RWPE2 (cell line): ENCODE data around the gene DPP10.

Experiments
- ATAC-seq: fragments of 200-7000 bp; cut with Tn5 transposase; 3 replicates; pipeline ENCODE4 v1.9.1; 2021; ENCODE audit warnings: low read depth
- DNase-seq: peaks from one replicate; pipeline ENCODE4 v3.0.0-alpha.2; 2020; ENCODE audit warnings: low spot score
- H3K27ac ChIP-seq: fragments of 450-650 bp; 2 replicates; pipeline ENCODE4 v1.5.1; 2017; ENCODE audit warnings: mild to moderate bottlenecking; ENCODE audit not compliant: poor library complexity, severe bottlenecking
- H3K27me3 ChIP-seq: fragments of 250-450 bp; sonication (Bioruptor Pico); 2 replicates; pipeline ENCODE4 v1.5.1; 2021; ENCODE audit warnings: mild to moderate bottlenecking, moderate library complexity; ENCODE audit not compliant: insufficient read depth, poor library complexity, severe bottlenecking
- H3K36me3 ChIP-seq: fragments of 250-450 bp; sonication (Bioruptor Pico); 2 replicates; pipeline ENCODE4 v1.5.1; 2020; ENCODE audit warnings: low read depth, mild to moderate bottlenecking, moderate library complexity
- H3K4me1 ChIP-seq: fragments of 250-450 bp; sonication (Bioruptor Pico); 2 replicates; pipeline ENCODE4 v1.5.1; 2021; ENCODE audit warnings: mild to moderate bottlenecking, moderate library complexity; ENCODE audit not compliant: insufficient read depth, poor library complexity, severe bottlenecking
- H3K4me3 ChIP-seq: fragments of 250-450 bp; sonication (Bioruptor Pico); 2 replicates; pipeline ENCODE4 v1.5.1; 2021; ENCODE audit warnings: mild to moderate bottlenecking, moderate library complexity; ENCODE audit not compliant: severe bottlenecking
- H3K9me3 ChIP-seq: fragments of 250-450 bp; sonication (Bioruptor Pico); 2 replicates; pipeline ENCODE4 v1.5.1; 2021; ENCODE audit warnings: mild to moderate bottlenecking, moderate library complexity; ENCODE audit not compliant: severe bottlenecking
- TF ChIP-seq, protein P1 (sequence below): fragments of 450-650 bp; IDR thresholded peaks from one replicate; pipeline ENCODE4 v1.5.1; 2017; ENCODE audit warnings: mild to moderate bottlenecking, moderate library complexity; ENCODE audit not compliant: poor library complexity, severe bottlenecking

DPP10 gene

DNA sequence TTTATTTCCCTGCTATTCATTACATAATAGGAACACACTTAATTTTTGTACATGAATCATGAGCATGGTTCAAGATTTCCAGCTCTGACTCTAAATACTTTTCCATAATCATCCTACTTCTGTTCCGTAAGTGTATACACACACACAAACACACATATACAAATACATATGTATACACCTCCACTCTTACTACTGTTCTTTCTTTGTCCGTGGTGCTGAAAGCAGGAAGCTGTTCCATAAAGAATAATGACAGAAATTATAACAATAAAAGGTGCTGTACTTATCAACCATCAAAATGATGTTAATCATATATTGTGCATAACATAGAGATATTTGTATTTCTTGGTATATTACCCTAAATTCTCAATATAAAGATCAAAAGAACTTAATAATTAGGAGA, 776.9 kb downstream of the DPP10 start:
- no peaks in the 10 kb centered on the region for H3K4me1 ChIP-seq
- no peaks in the 10 kb centered on the region for H3K27me3 ChIP-seq
- H3K27ac ChIP-seq, result no peak overlapping the region
- no peaks in the 10 kb centered on the region for H3K36me3 ChIP-seq
- no peak overlapping the region for H3K4me3 ChIP-seq
- H3K9me3 ChIP-seq, result no peaks in the 10 kb centered on the region
- no peak for ATAC-seq
- no peak for DNase-seq
- TF ChIP-seq, protein P1, sequence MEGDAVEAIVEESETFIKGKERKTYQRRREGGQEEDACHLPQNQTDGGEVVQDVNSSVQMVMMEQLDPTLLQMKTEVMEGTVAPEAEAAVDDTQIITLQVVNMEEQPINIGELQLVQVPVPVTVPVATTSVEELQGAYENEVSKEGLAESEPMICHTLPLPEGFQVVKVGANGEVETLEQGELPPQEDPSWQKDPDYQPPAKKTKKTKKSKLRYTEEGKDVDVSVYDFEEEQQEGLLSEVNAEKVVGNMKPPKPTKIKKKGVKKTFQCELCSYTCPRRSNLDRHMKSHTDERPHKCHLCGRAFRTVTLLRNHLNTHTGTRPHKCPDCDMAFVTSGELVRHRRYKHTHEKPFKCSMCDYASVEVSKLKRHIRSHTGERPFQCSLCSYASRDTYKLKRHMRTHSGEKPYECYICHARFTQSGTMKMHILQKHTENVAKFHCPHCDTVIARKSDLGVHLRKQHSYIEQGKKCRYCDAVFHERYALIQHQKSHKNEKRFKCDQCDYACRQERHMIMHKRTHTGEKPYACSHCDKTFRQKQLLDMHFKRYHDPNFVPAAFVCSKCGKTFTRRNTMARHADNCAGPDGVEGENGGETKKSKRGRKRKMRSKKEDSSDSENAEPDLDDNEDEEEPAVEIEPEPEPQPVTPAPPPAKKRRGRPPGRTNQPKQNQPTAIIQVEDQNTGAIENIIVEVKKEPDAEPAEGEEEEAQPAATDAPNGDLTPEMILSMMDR, result no peak

DNA sequence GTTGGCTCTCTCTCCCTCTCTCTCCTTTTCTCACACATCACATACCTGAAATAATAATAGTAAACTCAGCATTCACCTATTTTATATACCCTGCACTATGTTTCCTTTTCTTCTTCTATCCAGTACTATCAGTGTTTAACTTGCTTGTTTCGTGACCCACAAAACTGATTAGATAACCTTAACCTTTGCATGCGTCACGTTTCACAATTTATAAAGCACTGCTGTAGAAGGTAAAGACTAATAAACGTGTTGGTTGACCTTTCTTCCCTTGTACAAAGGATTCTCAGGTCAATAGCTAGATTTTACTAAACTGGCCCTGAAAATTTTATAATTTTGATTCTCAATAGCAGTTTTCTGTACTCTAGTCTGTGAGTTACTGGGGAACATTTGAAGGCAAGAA, 791.7 kb downstream of the DPP10 start:
- no peaks in the 10 kb centered on the region for H3K9me3 ChIP-seq
- no peaks in the 10 kb centered on the region for H3K4me1 ChIP-seq
- ATAC-seq, result no peak
- DNase-seq, result no peak
- no peaks in the 10 kb centered on the region for H3K36me3 ChIP-seq
- no peaks in the 10 kb centered on the region for H3K27me3 ChIP-seq
- TF ChIP-seq, protein P1, result no peak
- H3K27ac ChIP-seq, result no peak overlapping the region
- no peak overlapping the region for H3K4me3 ChIP-seq

DNA sequence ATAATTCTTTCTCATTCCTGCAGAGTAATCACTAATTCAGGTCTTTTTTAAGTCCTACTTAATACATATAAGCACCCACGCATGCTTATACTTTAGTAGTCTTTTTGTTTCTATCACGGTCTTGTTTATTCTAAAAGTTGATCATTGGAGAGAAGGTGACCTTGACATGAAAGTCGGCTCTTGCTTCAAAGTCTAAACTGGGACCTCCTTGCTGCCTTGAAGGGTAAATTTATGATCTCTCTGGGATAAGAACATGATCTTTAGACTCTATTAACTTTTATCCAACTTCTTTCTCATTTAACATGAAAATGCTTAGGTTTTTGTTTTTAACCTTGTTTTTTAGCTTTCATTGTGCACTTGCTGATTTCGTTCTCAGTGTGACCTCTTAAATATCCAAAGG, 792.3 kb downstream of the DPP10 start:
- Histone ChIP-seq H3K36me3 (no peaks in the 10 kb centered on the region), H3K27me3 (no peaks in the 10 kb centered on the region), H3K4me1 (no peaks in the 10 kb centered on the region), H3K27ac (no peak overlapping the region), H3K4me3 (no peak overlapping the region), H3K9me3 (no peaks in the 10 kb centered on the region)
- ATAC-seq, result no peak
- TF ChIP-seq, protein P1, result no peak
- no peak for DNase-seq

DNA sequence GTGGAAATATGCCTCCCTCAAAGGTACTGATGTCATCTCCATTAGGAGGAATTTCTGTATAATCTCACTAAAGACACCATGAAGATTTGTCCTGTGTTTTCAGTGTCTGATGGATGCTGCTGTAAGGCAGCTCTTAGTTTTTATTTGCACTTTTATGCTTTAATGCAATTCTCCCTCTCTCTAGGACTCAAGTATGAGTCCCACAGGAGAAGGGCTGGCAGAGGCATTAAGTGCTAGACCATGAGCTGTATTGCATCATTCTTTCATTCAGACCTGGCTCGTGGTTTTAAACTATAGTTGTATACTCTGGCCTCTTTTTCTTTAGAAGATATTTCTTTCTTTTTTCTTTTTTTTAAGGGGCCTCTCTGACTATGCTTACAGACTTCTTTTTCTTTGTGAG, 805.6 kb downstream of the DPP10 start:
- Histone ChIP-seq H3K27ac (no peak overlapping the region), H3K36me3 (no peaks in the 10 kb centered on the region), H3K9me3 (no peaks in the 10 kb centered on the region), H3K4me1 (no peaks in the 10 kb centered on the region), H3K4me3 (no peak overlapping the region), H3K27me3 (no peaks in the 10 kb centered on the region)
- DNase-seq (no peak), ATAC-seq (no peak)
- TF ChIP-seq, protein P1, result no peak

DNA sequence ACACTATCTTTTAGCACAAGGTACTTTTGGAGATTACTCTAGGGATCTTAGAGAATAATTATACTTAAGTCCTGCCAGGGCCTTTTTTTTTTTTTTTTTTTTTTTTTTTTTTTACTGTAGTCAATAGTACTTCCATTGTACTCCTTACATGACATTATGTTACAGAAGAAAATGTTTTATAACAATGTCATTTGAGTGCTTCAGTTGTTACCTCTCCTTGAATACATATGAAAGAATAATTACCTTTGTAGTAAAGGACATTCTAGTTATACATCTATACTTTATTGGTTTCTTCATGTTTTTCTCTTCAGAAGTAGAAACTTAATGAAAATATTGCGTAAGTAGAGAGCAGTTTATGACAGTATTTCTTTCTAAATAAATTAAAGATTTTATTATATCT, 834.9 kb downstream of the DPP10 start:
- H3K27me3 ChIP-seq, result no peaks in the 10 kb centered on the region
- TF ChIP-seq, protein P1, result no peak

More for the DNA sequence above, 834.9 kb downstream of the DPP10 start:
- H3K4me1 ChIP-seq, result no peaks in the 10 kb centered on the region
- H3K4me3 ChIP-seq, result no peak overlapping the region
- no peak for ATAC-seq
- no peak overlapping the region for H3K27ac ChIP-seq
- H3K36me3 ChIP-seq, result no peaks in the 10 kb centered on the region
- no peak for DNase-seq
- H3K9me3 ChIP-seq, result no peaks in the 10 kb centered on the region
